Fibroblast of mammary gland (primary cell): ENCODE measurements around the gene IGFBP4.

Source experiments
- DNase-seq: peaks from one replicate; pipeline ENCODE4 v3.0.0-alpha.2; 2010; ENCODE audit warnings: low read depth
- H3K4me3 ChIP-seq: 2 replicates; pipeline ENCODE4 v1.5.1; 2011; ENCODE audit warnings: low read depth, mild to moderate bottlenecking, low read length, moderate library complexity; ENCODE audit not compliant: control insufficient read depth
- CTCF ChIP-seq: conservative IDR thresholded peaks from 2 replicates; pipeline ENCODE4 v1.5.1; 2011; ENCODE audit warnings: low read depth, low read length, inconsistent platforms; ENCODE audit not compliant: control insufficient read depth, insufficient read depth

IGFBP4 gene

GRCh38 chr17:40491486-40491885 is 48.2 kb downstream of the IGFBP4 start:
- no peak for DNase-seq
- TF ChIP-seq CTCF, result no peak
- H3K4me3 ChIP-seq, result no peak overlapping the region

- no peak for TF ChIP-seq CTCF
- no peak for DNase-seq
- no peak overlapping the region for H3K4me3 ChIP-seq
Measured at GRCh38 chr17:40493697-40494096, 50.4 kb downstream of the IGFBP4 start.

- TF ChIP-seq CTCF, result no peak
- DNase-seq, result no peak
- H3K4me3 ChIP-seq, result no peak overlapping the region
Measured at GRCh38 chr17:40495140-40495539, 51.9 kb downstream of the IGFBP4 start.

- H3K4me3 ChIP-seq, result no peak overlapping the region
- DNase-seq, result no peak
- TF ChIP-seq CTCF, result no peak
Measured at GRCh38 chr17:40496170-40496569, 52.9 kb downstream of the IGFBP4 start.

- DNase-seq, result no peak
- no peak for TF ChIP-seq CTCF
- no peak overlapping the region for H3K4me3 ChIP-seq
Measured at GRCh38 chr17:40496634-40497420, 53.6 kb downstream of the IGFBP4 start.

GRCh38 chr17:40497695-40498094 is 54.4 kb downstream of the IGFBP4 start:
- peak; percentile 69 for DNase-seq
- H3K4me3 ChIP-seq, result no peak overlapping the region
- TF ChIP-seq CTCF, result no peak
